GM12801 (cell line): ENCODE measurements around the gene OGN.

Experiments used
- CTCF ChIP-seq: IDR thresholded peaks from one replicate; pipeline ENCODE4 v1.5.1; 2011; ENCODE audit warnings: control low read depth; ENCODE audit not compliant: insufficient read length; ENCODE audit errors: extremely low read depth

OGN gene

DNA sequence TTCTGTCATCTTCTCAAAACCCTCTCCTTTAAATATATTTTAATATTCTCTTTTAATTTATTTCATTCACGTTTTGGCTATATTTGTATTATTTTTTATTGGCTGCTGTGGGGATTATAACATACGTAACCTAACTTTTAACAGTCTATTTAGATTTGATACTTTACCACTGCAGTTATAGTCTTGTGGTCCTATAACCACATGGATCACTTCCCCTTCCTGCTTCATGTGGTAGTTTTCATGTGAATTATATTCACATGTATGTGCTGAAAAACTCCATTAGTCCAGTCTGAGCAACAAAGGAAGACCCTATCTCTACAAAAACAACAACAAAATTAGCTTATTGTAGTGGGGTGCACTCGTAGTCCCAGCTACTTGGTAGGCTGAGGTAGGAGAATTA is 44.3 kb downstream of the OGN start:
- no peak for TF ChIP-seq CTCF

- no peak for TF ChIP-seq CTCF
These were observed 44.9 kb downstream of the OGN start for GRCh38 chr9:92359394-92359995.

DNA sequence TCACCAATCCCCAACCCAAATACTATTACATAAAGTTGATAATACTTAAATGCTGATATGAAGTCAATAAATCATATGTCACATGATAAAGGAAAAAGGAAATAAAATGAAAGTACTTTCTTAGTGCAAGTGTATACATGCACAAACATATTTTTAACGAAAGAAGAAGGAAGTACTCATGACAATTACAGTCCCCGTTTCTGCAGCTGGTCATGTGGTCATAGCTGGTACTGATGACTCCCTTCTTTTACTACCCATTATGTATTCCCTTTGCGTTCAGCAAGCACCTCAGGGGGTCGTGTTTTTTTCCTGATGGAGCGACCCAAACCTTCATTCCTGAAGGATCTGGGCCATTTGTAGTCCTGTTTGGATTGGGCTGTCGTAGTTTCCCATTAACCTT is 51.3 kb downstream of the OGN start:
- no peak for TF ChIP-seq CTCF

- no peak for TF ChIP-seq CTCF
These were observed 53.6 kb downstream of the OGN start for GRCh38 chr9:92350740-92351133.

GRCh38 chr9:92349771-92350739 is 54.3 kb downstream of the OGN start:
- no peak for TF ChIP-seq CTCF

DNA sequence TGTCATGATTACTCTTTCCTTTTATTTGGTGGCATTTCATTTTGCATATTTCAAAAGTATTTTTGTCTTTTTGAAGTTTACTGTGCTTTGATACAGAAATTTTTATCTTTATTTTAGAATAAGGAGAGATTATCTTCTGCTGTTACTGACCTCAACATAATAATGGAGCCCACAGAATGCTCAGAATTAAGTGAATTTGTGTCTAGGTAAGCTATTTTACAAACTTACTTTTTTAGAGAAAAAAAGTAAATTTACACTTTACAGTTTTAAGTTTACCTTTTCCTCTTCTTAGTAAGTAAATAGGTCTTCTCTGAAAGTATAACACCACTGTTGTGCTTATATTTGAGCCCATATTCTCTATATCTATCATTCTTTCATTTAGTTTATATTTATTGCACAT is 58.8 kb downstream of the OGN start:
- no peak for TF ChIP-seq CTCF

- TF ChIP-seq CTCF, result no peak
These were observed 61.4 kb downstream of the OGN start for GRCh38 chr9:92342825-92343488.
